Measurements from ENCODE around the gene AKR1B15. TPM values are rescaled to one million over a fixed set of nuclear protein-coding genes. Genes with fewer than 3 reads are reported as not detected.
A peak's percentile ranks its signal among the peaks of the same experiment; 100 is the strongest.
"Not testable (repeated sequence)": the region's sequence is repeated elsewhere in the genome, so short reads cannot be mapped to it uniquely, and the experiment has no call there.

The AKR1B15 gene
- total and polyA plus RNA-seq, 2 experiments from 2014 or later: 0.21 to 2.6 TPM

GRCh38 chr7:134557391-134557790 lies 8.5 kb downstream of the AKR1B15 start:
- TF ChIP-seq CTCF (IDR thresholded peaks at IDR 0.05; ENCODE audit: low read depth, low read length): no peak
- no peaks in the 10 kb centered on the region for H3K9me3 ChIP-seq (ENCODE audit: low read depth)
- H3K36me3 ChIP-seq: no peaks in the 10 kb centered on the region
- no peak for DNase-seq (ENCODE audit: low read depth in 1 of 2, low spot score in 1 of 2)
- H3K27ac ChIP-seq: no peak overlapping the region
- no peaks in the 10 kb centered on the region for H3K27me3 ChIP-seq
- H3K4me3 ChIP-seq: no peak overlapping the region
- peaks cover 4% of the 10 kb centered on the region for H3K4me1 ChIP-seq (ENCODE audit: low read depth)

GRCh38 chr7:134558370-134558769 lies 9.5 kb downstream of the AKR1B15 start:
- no peak for TF ChIP-seq CTCF (IDR thresholded peaks at IDR 0.05; ENCODE audit: low read depth, low read length)

GRCh38 chr7:134561616-134562015 lies 12.7 kb downstream of the AKR1B15 start:
- not testable (repeated sequence) for H3K27ac ChIP-seq

More at GRCh38 chr7:134558370-134558769, 9.5 kb downstream of the AKR1B15 start:
- DNase-seq (ENCODE audit: low read depth in 1 of 2, low spot score in 1 of 2): no peak
- H3K27me3 ChIP-seq: no peaks in the 10 kb centered on the region
- no peaks in the 10 kb centered on the region for H3K36me3 ChIP-seq
- no peaks in the 10 kb centered on the region for H3K9me3 ChIP-seq (ENCODE audit: low read depth)
- H3K27ac ChIP-seq: no peak overlapping the region
- no peak overlapping the region for H3K4me3 ChIP-seq
- peaks cover 4% of the 10 kb centered on the region for H3K4me1 ChIP-seq (ENCODE audit: low read depth)

GRCh38 chr7:134562136-134562535 lies 13.2 kb downstream of the AKR1B15 start:
- Histone ChIP-seq H3K27ac (no peak overlapping the region), H3K27me3 (no peaks in the 10 kb centered on the region), H3K4me3 (no peak overlapping the region), H3K36me3 (no peaks in the 10 kb centered on the region), H3K9me3 (ENCODE audit: low read depth) (no peaks in the 10 kb centered on the region), H3K4me1 (ENCODE audit: low read depth) (peaks cover 4% of the 10 kb centered on the region)
- peak in 1 of 2 donors; percentile 67 for DNase-seq (ENCODE audit: low read depth in 1 of 2, low spot score in 1 of 2)
- no peak for TF ChIP-seq CTCF (IDR thresholded peaks at IDR 0.05; ENCODE audit: low read depth, low read length)

More at GRCh38 chr7:134561616-134562015, 12.7 kb downstream of the AKR1B15 start:
- not testable (repeated sequence) for H3K27me3 ChIP-seq; H3K9me3 ChIP-seq (ENCODE audit: low read depth); DNase-seq (ENCODE audit: low read depth in 1 of 2, low spot score in 1 of 2); H3K4me1 ChIP-seq (ENCODE audit: low read depth); H3K36me3 ChIP-seq; H3K4me3 ChIP-seq

GRCh38 chr7:134563398-134563749 lies 14.5 kb downstream of the AKR1B15 start:
- not testable (repeated sequence) for H3K27ac ChIP-seq; H3K4me3 ChIP-seq; H3K36me3 ChIP-seq; H3K4me1 ChIP-seq (ENCODE audit: low read depth); H3K27me3 ChIP-seq; DNase-seq (ENCODE audit: low read depth in 1 of 2, low spot score in 1 of 2); H3K9me3 ChIP-seq (ENCODE audit: low read depth)

- Histone ChIP-seq H3K27ac (no peak overlapping the region), H3K36me3 (no peaks in the 10 kb centered on the region), H3K4me3 (no peak overlapping the region), H3K27me3 (no peaks in the 10 kb centered on the region), H3K9me3 (ENCODE audit: low read depth) (no peaks in the 10 kb centered on the region), H3K4me1 (ENCODE audit: low read depth) (no peaks in the 10 kb centered on the region)
- peak in 1 of 2 donors; percentile 57 for DNase-seq (ENCODE audit: low read depth in 1 of 2, low spot score in 1 of 2)
- TF ChIP-seq CTCF (IDR thresholded peaks at IDR 0.05; ENCODE audit: low read depth, low read length): no peak
Observed at GRCh38 chr7:134565643-134566136, 16.8 kb downstream of the AKR1B15 start.

GRCh38 chr7:134567368-134567767 lies 18.5 kb downstream of the AKR1B15 start:
- DNase-seq (ENCODE audit: low read depth in 1 of 2, low spot score in 1 of 2): no peak
- no peaks in the 10 kb centered on the region for H3K27me3 ChIP-seq
- H3K4me3 ChIP-seq: no peak overlapping the region
- no peaks in the 10 kb centered on the region for H3K4me1 ChIP-seq (ENCODE audit: low read depth)
- H3K27ac ChIP-seq: no peak overlapping the region
- H3K9me3 ChIP-seq (ENCODE audit: low read depth): no peaks in the 10 kb centered on the region
- H3K36me3 ChIP-seq: no peaks in the 10 kb centered on the region
- TF ChIP-seq CTCF (IDR thresholded peaks at IDR 0.05; ENCODE audit: low read depth, low read length): no peak

GRCh38 chr7:134569962-134570361 lies 21.1 kb downstream of the AKR1B15 start:
- not testable (repeated sequence) for H3K27ac ChIP-seq; H3K4me1 ChIP-seq (ENCODE audit: low read depth); H3K27me3 ChIP-seq; H3K36me3 ChIP-seq; DNase-seq (ENCODE audit: low read depth in 1 of 2, low spot score in 1 of 2); H3K4me3 ChIP-seq; H3K9me3 ChIP-seq (ENCODE audit: low read depth)

Measured in cardiac muscle cell (in vitro differentiated cells and primary cell).